ENCODE data around the gene PJA1.

DNA sequence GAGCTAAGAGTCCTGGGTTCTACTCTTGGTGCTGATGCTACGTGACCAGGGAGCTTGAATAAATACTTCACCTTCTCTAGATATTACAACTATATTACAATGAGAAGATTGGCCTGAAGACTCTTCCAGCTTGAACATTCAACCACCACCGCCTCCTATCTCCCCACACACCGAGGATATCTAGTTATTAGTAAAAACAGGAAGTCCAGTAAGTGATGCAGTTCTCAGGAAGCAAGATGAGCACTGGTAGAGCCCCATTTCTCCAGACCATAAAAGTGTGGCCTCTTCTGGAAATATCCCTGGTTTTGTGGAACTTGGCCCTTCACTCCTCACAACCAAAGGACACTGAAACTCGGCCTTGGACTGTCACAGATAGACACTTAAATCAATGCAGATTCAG is 18.5 kb downstream of the PJA1 start:
- TF ChIP-seq EZH2phosphoT487 (IDR thresholded peaks at IDR 0.05; ENCODE audit: borderline replicate concordance, low read length) = no peak
- TF ChIP-seq, protein P1, sequence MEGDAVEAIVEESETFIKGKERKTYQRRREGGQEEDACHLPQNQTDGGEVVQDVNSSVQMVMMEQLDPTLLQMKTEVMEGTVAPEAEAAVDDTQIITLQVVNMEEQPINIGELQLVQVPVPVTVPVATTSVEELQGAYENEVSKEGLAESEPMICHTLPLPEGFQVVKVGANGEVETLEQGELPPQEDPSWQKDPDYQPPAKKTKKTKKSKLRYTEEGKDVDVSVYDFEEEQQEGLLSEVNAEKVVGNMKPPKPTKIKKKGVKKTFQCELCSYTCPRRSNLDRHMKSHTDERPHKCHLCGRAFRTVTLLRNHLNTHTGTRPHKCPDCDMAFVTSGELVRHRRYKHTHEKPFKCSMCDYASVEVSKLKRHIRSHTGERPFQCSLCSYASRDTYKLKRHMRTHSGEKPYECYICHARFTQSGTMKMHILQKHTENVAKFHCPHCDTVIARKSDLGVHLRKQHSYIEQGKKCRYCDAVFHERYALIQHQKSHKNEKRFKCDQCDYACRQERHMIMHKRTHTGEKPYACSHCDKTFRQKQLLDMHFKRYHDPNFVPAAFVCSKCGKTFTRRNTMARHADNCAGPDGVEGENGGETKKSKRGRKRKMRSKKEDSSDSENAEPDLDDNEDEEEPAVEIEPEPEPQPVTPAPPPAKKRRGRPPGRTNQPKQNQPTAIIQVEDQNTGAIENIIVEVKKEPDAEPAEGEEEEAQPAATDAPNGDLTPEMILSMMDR (IDR thresholded peaks at IDR 0.05; ENCODE audit: low read depth, low read length, poor library complexity, severe bottlenecking) = no peak
